Progenitor cell of endocrine pancreas (in vitro differentiated cells): ENCODE measurements around the gene THAP2. TPM values are rescaled to one million over a fixed set of nuclear protein-coding genes. Genes with fewer than 3 reads are reported as not detected.

Experiments used
- DNase-seq: peaks from one replicate; pipeline ENCODE4 v3.0.0; 2021; ENCODE audit warnings: low spot score; ENCODE audit not compliant: unreplicated experiment
- H3K27ac Mint-ChIP-seq: 2 replicates; pipeline ENCODE4 v1.8.0; 2021; ENCODE audit warnings: mild to moderate bottlenecking, moderate library complexity, mixed read lengths
- H3K27me3 Mint-ChIP-seq: 2 replicates; pipeline ENCODE4 v1.8.0; 2021; ENCODE audit warnings: mixed read lengths
- H3K36me3 Mint-ChIP-seq: 2 replicates; pipeline ENCODE4 v1.8.0; 2022; ENCODE audit warnings: mixed read lengths; ENCODE audit not compliant: insufficient read depth
- H3K4me1 Mint-ChIP-seq: 2 replicates; pipeline ENCODE4 v1.8.0; 2021; ENCODE audit warnings: low read depth, mixed read lengths
- H3K4me3 Mint-ChIP-seq: 2 replicates; pipeline ENCODE4 v1.8.0; 2021; ENCODE audit warnings: low read depth, mild to moderate bottlenecking, moderate library complexity, mixed read lengths
- H3K9me3 Mint-ChIP-seq: 2 replicates; pipeline ENCODE4 v1.8.0; 2021; ENCODE audit warnings: low read depth, mixed read lengths
- total RNA-seq: library from RNA; stranded (reverse); gene quantifications from 2 replicates; pipeline ENCODE4 v1.2.1, GENCODE V29; 2021
- TF ChIP-seq, protein P1 (sequence below): fragments of 200-600 bp; sonication (generic); IDR thresholded peaks from one replicate; pipeline ENCODE4 v1.5.0; 2021; ENCODE audit warnings: antibody characterized with exemption, mild to moderate bottlenecking; ENCODE audit not compliant: unreplicated experiment

The THAP2 gene
- total RNA-seq, 1 donor from 2014 or later: 8.9 TPM

DNA sequence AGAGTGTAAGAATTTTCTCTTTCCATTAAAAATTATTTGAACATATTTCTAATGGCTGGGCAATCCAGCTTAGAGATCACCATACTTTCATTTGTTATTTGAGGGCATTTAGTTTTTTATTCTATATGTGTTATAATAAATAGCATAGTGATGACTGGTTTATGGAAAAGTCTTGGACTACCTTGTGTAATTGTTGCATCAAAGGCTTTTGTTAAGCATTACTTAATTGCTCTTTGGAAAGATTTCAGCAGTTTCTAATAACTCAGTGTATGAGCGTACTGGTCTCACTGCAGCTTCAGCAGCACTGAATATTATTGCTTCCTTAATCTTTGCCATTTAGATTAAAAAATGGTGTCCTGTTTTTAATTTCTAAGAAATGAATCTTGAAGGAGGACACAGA lies 44.6 kb downstream of the THAP2 start:
- Mint-ChIP-seq H3K9me3 (peaks cover 21% of the 10 kb centered on the region), H3K27me3 (no peaks in the 10 kb centered on the region), H3K4me1 (no peaks in the 10 kb centered on the region), H3K27ac (no peak overlapping the region), H3K36me3 (peaks cover 2% of the 10 kb centered on the region), H3K4me3 (no peak overlapping the region)
- TF ChIP-seq, protein P1, sequence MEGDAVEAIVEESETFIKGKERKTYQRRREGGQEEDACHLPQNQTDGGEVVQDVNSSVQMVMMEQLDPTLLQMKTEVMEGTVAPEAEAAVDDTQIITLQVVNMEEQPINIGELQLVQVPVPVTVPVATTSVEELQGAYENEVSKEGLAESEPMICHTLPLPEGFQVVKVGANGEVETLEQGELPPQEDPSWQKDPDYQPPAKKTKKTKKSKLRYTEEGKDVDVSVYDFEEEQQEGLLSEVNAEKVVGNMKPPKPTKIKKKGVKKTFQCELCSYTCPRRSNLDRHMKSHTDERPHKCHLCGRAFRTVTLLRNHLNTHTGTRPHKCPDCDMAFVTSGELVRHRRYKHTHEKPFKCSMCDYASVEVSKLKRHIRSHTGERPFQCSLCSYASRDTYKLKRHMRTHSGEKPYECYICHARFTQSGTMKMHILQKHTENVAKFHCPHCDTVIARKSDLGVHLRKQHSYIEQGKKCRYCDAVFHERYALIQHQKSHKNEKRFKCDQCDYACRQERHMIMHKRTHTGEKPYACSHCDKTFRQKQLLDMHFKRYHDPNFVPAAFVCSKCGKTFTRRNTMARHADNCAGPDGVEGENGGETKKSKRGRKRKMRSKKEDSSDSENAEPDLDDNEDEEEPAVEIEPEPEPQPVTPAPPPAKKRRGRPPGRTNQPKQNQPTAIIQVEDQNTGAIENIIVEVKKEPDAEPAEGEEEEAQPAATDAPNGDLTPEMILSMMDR: no peak
- DNase-seq: no peak

DNA sequence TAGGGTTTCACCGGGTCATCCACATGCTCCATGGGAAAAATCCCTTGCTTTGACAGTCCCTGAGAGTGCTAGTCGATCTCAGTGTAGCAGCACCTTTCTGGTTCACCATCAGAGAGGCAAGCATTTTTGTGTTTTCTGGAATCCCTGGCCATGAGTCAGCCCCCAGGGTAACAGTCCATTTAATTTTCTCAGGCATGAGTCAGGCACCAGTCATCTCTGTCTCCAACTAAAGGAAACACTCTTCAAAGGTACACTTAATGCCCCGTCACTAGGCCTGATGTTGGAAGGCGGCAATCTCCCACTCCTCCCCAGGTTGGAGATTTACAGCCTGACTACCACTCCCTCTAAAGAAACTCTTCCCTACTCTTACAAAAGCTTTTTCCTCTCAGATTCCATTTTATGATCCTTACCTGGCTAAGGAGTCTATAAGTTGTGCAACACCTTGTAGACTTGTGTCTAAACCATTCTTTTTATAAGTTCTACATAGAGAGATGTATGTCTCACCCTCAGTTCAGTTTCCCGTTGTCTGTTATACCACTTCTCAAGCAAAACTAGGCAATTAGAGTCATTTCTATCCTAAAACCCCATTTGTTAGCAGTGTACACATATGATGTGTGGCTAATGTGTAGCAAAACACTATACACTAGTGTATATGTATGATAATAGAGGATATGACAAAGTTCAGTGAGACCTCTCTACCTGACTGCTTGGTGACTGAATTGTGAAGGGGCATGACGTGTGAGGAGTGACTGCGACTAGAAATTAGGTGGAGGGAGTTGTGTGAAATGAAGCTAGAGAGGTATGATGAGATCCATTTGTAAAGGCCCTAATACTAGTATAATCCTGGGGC lies 46.4 kb downstream of the THAP2 start:
- H3K9me3 Mint-ChIP-seq: peaks cover 25% of the 10 kb centered on the region
- no peaks in the 10 kb centered on the region for H3K4me1 Mint-ChIP-seq
- DNase-seq: no peak
- H3K27me3 Mint-ChIP-seq: no peaks in the 10 kb centered on the region
- peaks cover 2% of the 10 kb centered on the region for H3K36me3 Mint-ChIP-seq
- no peak overlapping the region for H3K4me3 Mint-ChIP-seq
- TF ChIP-seq, protein P1: no peak
- H3K27ac Mint-ChIP-seq: no peak overlapping the region

DNA sequence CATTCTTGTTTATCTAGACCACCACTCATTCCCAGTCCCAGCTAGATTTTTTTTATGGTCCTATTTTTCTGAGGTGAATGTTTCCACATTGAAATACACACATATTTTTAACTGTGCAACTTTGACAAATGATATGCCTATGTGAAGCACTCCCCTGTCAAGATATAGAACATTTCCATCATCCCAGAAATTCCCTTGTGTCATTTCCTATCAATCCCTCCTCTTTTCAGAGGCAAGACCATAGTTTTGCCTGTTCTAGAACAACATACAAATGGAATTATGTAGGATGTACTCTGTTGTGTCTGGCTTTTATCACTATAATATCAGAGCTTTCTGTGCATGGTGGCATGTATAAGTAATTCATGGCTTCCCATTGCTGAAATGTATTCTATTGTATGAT lies 54.5 kb downstream of the THAP2 start:
- TF ChIP-seq, protein P1: no peak
- Mint-ChIP-seq H3K36me3 (no peaks in the 10 kb centered on the region), H3K27ac (no peak overlapping the region), H3K9me3 (peaks cover 12% of the 10 kb centered on the region), H3K4me1 (no peaks in the 10 kb centered on the region), H3K27me3 (no peaks in the 10 kb centered on the region), H3K4me3 (no peak overlapping the region)
- DNase-seq: no peak

DNA sequence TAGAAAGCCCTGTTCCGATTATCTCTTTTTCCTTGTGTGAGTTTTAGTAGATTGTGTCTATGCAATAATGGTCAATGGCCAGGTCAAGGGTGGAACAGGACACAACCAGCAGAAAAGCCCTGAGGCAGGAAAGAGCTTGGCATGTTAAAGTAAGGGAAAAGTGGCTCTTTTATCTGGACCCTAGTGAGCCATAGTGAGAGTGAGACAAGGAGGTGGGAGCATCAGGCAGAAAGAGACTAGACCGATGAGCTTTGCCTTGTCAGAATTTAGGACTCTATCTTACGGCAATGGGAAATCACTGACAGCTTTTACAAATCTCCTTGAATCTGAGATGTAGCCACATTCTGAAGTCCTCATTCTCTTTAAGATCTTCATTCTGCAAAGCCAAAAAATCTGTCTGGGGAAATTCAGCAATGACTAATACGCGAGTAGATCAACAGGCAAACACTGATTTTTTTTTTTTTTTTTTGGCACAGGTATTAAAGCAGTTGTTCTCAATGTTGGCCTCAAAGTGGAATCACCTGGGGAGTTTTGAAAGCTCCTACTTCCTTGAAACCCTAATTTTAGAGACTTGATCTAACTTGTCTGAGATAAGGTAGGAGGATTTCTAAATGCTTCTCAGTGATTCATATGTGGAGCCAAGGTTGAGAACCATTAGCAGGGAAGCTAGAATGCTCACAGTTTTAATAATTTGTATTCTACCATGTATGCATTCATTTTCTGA lies 55.7 kb downstream of the THAP2 start:
- Mint-ChIP-seq H3K9me3 (peaks cover 12% of the 10 kb centered on the region), H3K4me3 (no peak overlapping the region)

More for the DNA sequence above, 55.7 kb downstream of the THAP2 start:
- TF ChIP-seq, protein P1: no peak
- Mint-ChIP-seq H3K36me3 (no peaks in the 10 kb centered on the region), H3K27ac (no peak overlapping the region), H3K4me1 (no peaks in the 10 kb centered on the region), H3K27me3 (no peaks in the 10 kb centered on the region)
- no peak for DNase-seq
